AML-193 (cell line): ENCODE results near the gene SERTAD3.
"Not testable (repeated sequence)": the region's sequence is repeated elsewhere in the genome, so short reads cannot be mapped to it uniquely, and the experiment has no call there.

ENCODE experiments used
- DNase-seq, 2 experiments: peaks; one replicate each; lab custom pipeline; 2025; lab: John Stamatoyannopoulos, UW

The SERTAD3 gene

GRCh38 chr19:40457953-40458596 lies 13.9 kb upstream of the SERTAD3 start:
- no peak for DNase-seq

- no peak for DNase-seq
Measured at GRCh38 chr19:40457048-40457447, 12.9 kb upstream of the SERTAD3 start.

GRCh38 chr19:40453943-40454342 lies 9.8 kb upstream of the SERTAD3 start:
- not testable (repeated sequence) for DNase-seq

- DNase-seq = no peak
Measured at GRCh38 chr19:40453151-40453735, 9.1 kb upstream of the SERTAD3 start.

- no peak for DNase-seq
Measured at GRCh38 chr19:40452016-40452415, 7.9 kb upstream of the SERTAD3 start.

- no peak for DNase-seq
Measured at GRCh38 chr19:40450664-40451063, 6.5 kb upstream of the SERTAD3 start.

- DNase-seq = no peak
Measured at GRCh38 chr19:40449506-40449905, 5.4 kb upstream of the SERTAD3 start.

GRCh38 chr19:40446263-40446784 lies 2.2 kb upstream of the SERTAD3 start:
- no peak for DNase-seq

GRCh38 chr19:40445780-40446262 lies 1.7 kb upstream of the SERTAD3 start:
- no peak for DNase-seq

- DNase-seq = no peak
Measured at GRCh38 chr19:40444825-40445312, 734 bp upstream of the SERTAD3 start.

- peak; percentile 98 for DNase-seq
Measured at GRCh38 chr19:40443131-40443999, 770 bp downstream of the SERTAD3 start.

GRCh38 chr19:40442328-40443130 lies 1.6 kb downstream of the SERTAD3 start:
- DNase-seq = no peak

- no peak for DNase-seq
Measured at GRCh38 chr19:40441719-40442253, 2.3 kb downstream of the SERTAD3 start.

- DNase-seq = no peak
Measured at GRCh38 chr19:40438284-40438683, 5.9 kb downstream of the SERTAD3 start.

- peak; percentile 18 to 45 for DNase-seq
Measured at GRCh38 chr19:40433391-40434216, 10.5 kb downstream of the SERTAD3 start.

- DNase-seq = not testable (repeated sequence)
Measured at GRCh38 chr19:40432760-40433159, 11.4 kb downstream of the SERTAD3 start.

- no peak for DNase-seq
Measured at GRCh38 chr19:40431698-40432097, 12.4 kb downstream of the SERTAD3 start.

- not testable (repeated sequence) for DNase-seq
Measured at GRCh38 chr19:40430242-40430641, 13.9 kb downstream of the SERTAD3 start.

GRCh38 chr19:40428197-40428596 lies 15.9 kb downstream of the SERTAD3 start:
- not testable (repeated sequence) for DNase-seq
